AG04450 (cell line): ENCODE measurements around the gene MYO5B. TPM values are rescaled to one million over a fixed set of nuclear protein-coding genes. Genes with fewer than 3 reads are reported as not detected.
A peak's percentile ranks its signal among the peaks of the same experiment; 100 is the strongest.
"Not testable (repeated sequence)": the region's sequence is repeated elsewhere in the genome, so short reads cannot be mapped to it uniquely, and the experiment has no call there.

Experiments
- CTCF ChIA-PET: fragments of 300-600, 350-600 bp; formaldehyde crosslinking; extraction: SDS; loops from one replicate; lab custom pipeline; 2022; ENCODE audit warnings: antibody characterized with exemption, inconsistent platforms; lab: Charles Lee
- POLR2A ChIA-PET: fragments of 350-600 bp; formaldehyde crosslinking; extraction: SDS; loops from one replicate; lab custom pipeline; 2021; ENCODE audit warnings: antibody characterized with exemption, inconsistent platforms; lab: Yijun Ruan, JAX
- DNase-seq: peaks from one replicate; pipeline ENCODE4 v3.0.0-alpha.2; 2011; ENCODE audit warnings: low read depth, low spot score
- H3K27ac ChIP-seq: one replicate; pipeline ENCODE4 v1.5.1; 2012; ENCODE audit warnings: low read depth, low read length, control low read depth
- H3K27me3 ChIP-seq: one replicate; pipeline ENCODE4 v1.6.0; 2012; ENCODE audit warnings: low read length; ENCODE audit not compliant: control insufficient read depth, insufficient read depth
- H3K4me3 ChIP-seq: 2 replicates; pipeline ENCODE4 v1.5.1; 2011; ENCODE audit warnings: mild to moderate bottlenecking, low read depth, low read length, control low read depth
- H3K9me3 ChIP-seq: 2 replicates; pipeline ENCODE4 v1.5.1; 2012; ENCODE audit warnings: low read length; ENCODE audit not compliant: control insufficient read depth, insufficient read depth
- polyA plus RNA-seq: library from polyadenylated mRNA; depleted of rRNA; stranded (reverse); fragments of >200 nt; gene quantifications from 2 replicates; pipeline ENCODE4 v1.2.3, GENCODE V29; 2011
- TF ChIP-seq, protein P1 (sequence below): IDR thresholded peaks from 2 replicates; pipeline ENCODE4 v1.5.1; 2011; ENCODE audit warnings: low read depth, low read length, control low read depth, inconsistent platforms

The MYO5B gene
- polyA plus RNA-seq, 1 experiment: 0.32 TPM

DNA sequence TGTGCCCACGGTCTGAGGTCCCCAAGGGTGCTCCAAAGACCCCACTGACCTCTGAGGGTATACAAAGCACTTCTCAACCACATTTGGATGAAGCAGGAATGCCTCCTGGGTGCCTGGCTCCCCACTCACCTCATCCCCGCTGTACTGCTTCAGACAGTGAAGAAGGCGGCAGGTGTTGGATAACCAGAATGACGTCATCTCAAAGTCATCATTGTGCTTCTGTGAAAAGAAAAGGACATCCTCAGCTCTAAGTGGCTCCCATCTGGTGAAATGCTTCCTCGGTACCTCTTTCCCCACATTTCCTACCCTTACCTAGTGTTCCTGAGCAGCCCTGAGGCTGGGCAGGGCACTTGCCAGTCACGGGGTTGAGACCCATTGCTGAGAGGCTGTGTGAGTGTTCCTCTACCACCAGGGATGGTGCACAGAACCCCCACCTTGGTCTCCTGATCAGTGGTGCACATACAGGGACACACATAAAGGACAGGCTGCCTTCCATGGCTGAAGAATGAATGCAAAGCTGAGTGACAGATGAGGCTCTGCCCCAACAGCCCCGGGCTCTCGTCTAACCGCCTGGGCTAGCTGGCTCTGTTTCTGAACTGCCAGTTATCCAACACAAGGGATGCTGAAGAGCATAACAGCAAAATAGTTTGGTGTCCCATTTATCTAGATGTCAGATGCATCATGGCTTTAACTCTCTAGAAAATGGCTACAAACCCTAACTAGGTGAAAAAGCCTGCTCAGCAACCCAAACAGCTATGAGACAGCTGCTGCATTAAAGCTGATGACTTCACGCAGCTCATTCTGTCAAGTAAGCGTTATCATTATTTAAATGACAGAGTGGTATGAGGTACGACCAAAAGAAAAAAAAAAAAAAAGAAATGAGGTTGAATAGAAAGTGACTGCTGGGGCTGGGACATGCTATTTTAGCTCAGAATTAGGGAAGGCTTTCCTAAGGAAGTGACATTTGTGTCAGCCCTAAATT, 353.4 kb downstream of the MYO5B start:
- CTCF ChIA-PET: interaction anchor here (0.7 to 0.9 kb wide), 2 partner anchors 17 to 48 kb away, joined by 3 to 5 read pairs; no protein-coding TSS in a partner anchor
- Histone ChIP-seq H3K9me3 (no peaks in the 10 kb centered on the region), H3K4me3 (no peak overlapping the region), H3K27me3 (no peaks in the 10 kb centered on the region), H3K27ac (no peak overlapping the region)
- TF ChIP-seq, protein P1, sequence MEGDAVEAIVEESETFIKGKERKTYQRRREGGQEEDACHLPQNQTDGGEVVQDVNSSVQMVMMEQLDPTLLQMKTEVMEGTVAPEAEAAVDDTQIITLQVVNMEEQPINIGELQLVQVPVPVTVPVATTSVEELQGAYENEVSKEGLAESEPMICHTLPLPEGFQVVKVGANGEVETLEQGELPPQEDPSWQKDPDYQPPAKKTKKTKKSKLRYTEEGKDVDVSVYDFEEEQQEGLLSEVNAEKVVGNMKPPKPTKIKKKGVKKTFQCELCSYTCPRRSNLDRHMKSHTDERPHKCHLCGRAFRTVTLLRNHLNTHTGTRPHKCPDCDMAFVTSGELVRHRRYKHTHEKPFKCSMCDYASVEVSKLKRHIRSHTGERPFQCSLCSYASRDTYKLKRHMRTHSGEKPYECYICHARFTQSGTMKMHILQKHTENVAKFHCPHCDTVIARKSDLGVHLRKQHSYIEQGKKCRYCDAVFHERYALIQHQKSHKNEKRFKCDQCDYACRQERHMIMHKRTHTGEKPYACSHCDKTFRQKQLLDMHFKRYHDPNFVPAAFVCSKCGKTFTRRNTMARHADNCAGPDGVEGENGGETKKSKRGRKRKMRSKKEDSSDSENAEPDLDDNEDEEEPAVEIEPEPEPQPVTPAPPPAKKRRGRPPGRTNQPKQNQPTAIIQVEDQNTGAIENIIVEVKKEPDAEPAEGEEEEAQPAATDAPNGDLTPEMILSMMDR: no peak
- POLR2A ChIA-PET: no interaction called here
- DNase-seq: no peak

DNA sequence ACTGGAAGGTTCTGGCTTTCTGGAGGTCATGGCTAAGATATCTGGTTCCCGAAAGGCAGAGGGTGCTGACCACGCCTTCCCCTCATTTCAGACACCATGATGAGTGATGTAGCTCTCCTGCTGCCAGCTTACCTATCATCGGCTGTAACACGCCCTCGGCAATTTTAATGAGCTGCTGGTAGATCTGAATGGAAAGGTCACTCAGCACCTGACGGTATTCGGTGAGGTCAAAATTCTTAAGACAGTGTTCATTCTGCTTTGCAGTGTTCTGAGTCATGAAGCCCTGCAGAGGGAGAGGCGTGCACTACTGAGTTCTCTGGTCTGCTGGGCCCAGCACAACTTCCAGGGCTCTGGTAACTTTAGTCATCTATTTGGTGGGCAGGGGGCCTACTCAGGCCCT, 355.9 kb downstream of the MYO5B start:
- Histone ChIP-seq H3K27me3 (no peaks in the 10 kb centered on the region), H3K27ac (no peak overlapping the region), H3K4me3 (no peak overlapping the region), H3K9me3 (no peaks in the 10 kb centered on the region)
- ChIA-PET POLR2A (no interaction called here), CTCF (no interaction called here)
- TF ChIP-seq, protein P1: 0 out of 2 replicates have a peak, but pooled peaks have one; percentile 1
- DNase-seq: no peak

DNA sequence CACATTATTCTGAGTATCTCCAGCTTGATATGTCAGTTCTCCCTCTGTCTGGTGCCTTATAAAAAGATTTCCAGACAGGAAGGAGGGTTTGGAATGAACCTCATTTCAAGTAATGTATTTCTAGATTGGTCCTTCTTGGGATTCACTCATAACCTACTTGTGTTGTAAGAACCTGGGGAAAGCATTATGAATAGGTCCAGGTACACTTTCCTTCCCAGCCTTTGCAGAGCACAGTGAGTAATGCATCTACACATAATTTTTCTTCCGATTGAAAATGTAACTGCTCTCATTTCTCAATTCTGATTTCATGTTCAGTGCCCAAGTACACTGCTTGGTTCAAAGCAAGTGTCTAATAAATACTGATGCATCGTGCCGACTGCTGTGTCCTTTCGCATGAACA, 356.6 kb downstream of the MYO5B start:
- Histone ChIP-seq H3K9me3 (no peaks in the 10 kb centered on the region), H3K27ac (no peak overlapping the region), H3K4me3 (no peak overlapping the region), H3K27me3 (no peaks in the 10 kb centered on the region)
- POLR2A ChIA-PET: no interaction called here
- TF ChIP-seq, protein P1: no peak
- DNase-seq: no peak
- CTCF ChIA-PET: no interaction called here

DNA sequence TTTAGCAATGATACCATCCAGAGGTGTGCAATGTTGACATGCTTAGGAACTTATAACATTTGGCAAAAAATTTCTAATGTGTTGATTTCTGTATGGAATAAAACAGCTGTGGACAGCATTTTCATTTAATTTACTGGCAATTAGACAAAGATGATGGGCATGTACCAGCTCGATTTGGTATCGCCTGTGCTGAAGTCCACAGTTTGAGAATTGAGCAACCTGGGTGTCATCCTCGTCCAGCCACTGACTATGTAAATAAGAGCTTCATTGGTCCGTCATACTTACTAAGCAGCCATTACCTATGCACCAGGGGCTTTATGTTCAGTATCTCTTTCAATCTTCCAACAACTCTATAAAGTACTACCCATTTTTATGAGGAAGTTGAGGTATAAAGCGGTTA, 357.1 kb downstream of the MYO5B start:
- no peak overlapping the region for H3K4me3 ChIP-seq
- TF ChIP-seq, protein P1: no peak
- DNase-seq: no peak
- H3K27me3 ChIP-seq: no peaks in the 10 kb centered on the region
- no peak overlapping the region for H3K27ac ChIP-seq
- POLR2A ChIA-PET: no interaction called here
- no peaks in the 10 kb centered on the region for H3K9me3 ChIP-seq
- CTCF ChIA-PET: no interaction called here

DNA sequence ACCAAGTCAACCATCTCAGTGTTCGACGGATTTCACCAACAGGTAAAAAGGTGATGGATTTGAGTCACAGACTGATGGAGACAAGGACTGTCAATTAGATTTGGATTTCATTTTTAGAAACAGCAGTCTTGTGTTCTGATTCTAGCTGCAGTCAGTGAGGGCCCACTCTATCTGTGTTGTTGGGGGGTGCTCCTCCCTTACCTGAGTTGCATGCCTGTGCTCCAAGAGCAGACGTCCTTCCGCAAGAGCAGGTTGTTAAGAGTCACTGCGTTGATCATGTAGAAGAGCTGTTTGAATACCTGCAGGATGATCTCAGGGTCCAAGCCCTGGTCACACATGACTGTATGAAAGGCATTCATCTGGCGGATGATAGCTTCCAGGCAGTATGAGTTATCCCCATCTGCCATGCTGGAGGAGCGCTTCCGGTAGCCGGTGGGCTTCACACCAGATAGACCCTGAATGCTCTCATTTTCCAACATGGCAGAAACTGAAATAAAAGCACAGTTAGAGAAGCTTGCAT, 357.6 kb downstream of the MYO5B start:
- H3K27ac ChIP-seq, H3K9me3 ChIP-seq, POLR2A ChIA-PET, H3K4me3 ChIP-seq, CTCF ChIA-PET, H3K27me3 ChIP-seq, DNase-seq: not testable (repeated sequence)
